ENCODE data around the gene BET1. TPM values are rescaled to one million over a fixed set of nuclear protein-coding genes. Genes with fewer than 3 reads are reported as not detected.

BET1 gene
- 35.7 and 38.3 TPM in 2 replicates for total RNA-seq

GRCh38 chr7:94004024-94004951 lies at the start of gene BET1:
TSS of gene BET1 (minus strand) at chr7:94004355. CDS start at chr7:94004216, 139 bp downstream.

Other genes with a start within 250 kb of the BET1 start
- gene TFPI2, start 113.6 kb downstream of the BET1 start, total RNA-seq = 178 and 259 TPM in 2 replicates
- 0.37 and 0.71 TPM in 2 replicates for gene GNGT1, start 97.8 kb downstream of the BET1 start, total RNA-seq
- 40.3 and 44.1 TPM in 2 replicates for gene GNG11, start 82.6 kb downstream of the BET1 start, total RNA-seq